Epithelial cell of prostate (primary cell): ENCODE data around the gene EVX2.
A peak's percentile ranks its signal among the peaks of the same experiment; 100 is the strongest.

Experiments used
- DNase-seq: peaks from one replicate; pipeline ENCODE4 v3.0.0-alpha.2; 2011; ENCODE audit warnings: low read depth, low spot score
- H3K27ac ChIP-seq: fragments of 450-650 bp; 2 replicates; pipeline ENCODE4 v1.5.1; 2017; ENCODE audit warnings: mild to moderate bottlenecking

Gene EVX2

GRCh38 chr2:176109946-176110345, 26.2 kb upstream of the EVX2 start:
- no peak for DNase-seq
- H3K27ac ChIP-seq = peak overlapping the region; percentile 98

GRCh38 chr2:176109192-176109901, 25.6 kb upstream of the EVX2 start:
- no peak for DNase-seq
- H3K27ac ChIP-seq = peak overlapping the region; percentile 98

- peak overlapping the region; percentile 98 for H3K27ac ChIP-seq
- no peak for DNase-seq
Observed at GRCh38 chr2:176107731-176108181, 24.0 kb upstream of the EVX2 start.

- DNase-seq = peak; percentile 78
- H3K27ac ChIP-seq = peak within 1 kb of the TSS; percentile 98
Observed at GRCh38 chr2:176106581-176107539, 23.1 kb upstream of the EVX2 start, which contains the start of gene HOXD11. Gene HOXD11 (plus strand): TSS chr2:176107280. CDS start chr2:176107356, 76 bp downstream.

GRCh38 chr2:176105730-176106580, 22.2 kb upstream of the EVX2 start:
- DNase-seq = no peak
- H3K27ac ChIP-seq = peak overlapping the region; percentile 98

GRCh38 chr2:176105078-176105729, 21.4 kb upstream of the EVX2 start:
- no peak for DNase-seq
- peak overlapping the region; percentile 98 for H3K27ac ChIP-seq

GRCh38 chr2:176104316-176105077, 20.7 kb upstream of the EVX2 start:
- H3K27ac ChIP-seq = peak overlapping the region; percentile 98
- DNase-seq = no peak

- DNase-seq = no peak
- peak overlapping the region; percentile 98 for H3K27ac ChIP-seq
Observed at GRCh38 chr2:176103742-176104315, 20.1 kb upstream of the EVX2 start.

- DNase-seq = no peak
- H3K27ac ChIP-seq = peak overlapping the region; percentile 98
Observed at GRCh38 chr2:176103194-176103593, 19.4 kb upstream of the EVX2 start.

GRCh38 chr2:176102309-176102866, 18.6 kb upstream of the EVX2 start:
- no peak for DNase-seq
- no peak overlapping the region for H3K27ac ChIP-seq

- no peak for DNase-seq
- H3K27ac ChIP-seq = no peak overlapping the region
Observed at GRCh38 chr2:176101842-176102241, 18.1 kb upstream of the EVX2 start.

- DNase-seq = no peak
- H3K27ac ChIP-seq = no peak overlapping the region
Observed at GRCh38 chr2:176101216-176101830, 17.6 kb upstream of the EVX2 start.

- no peak for DNase-seq
- no peak overlapping the region for H3K27ac ChIP-seq
Observed at GRCh38 chr2:176100547-176101140, 16.9 kb upstream of the EVX2 start.

GRCh38 chr2:176099728-176100546, 16.2 kb upstream of the EVX2 start, which contains the start of gene HOXD12:
Gene HOXD12 (plus strand): TSS chr2:176099795. CDS start chr2:176099802, 7 bp downstream.
- H3K27ac ChIP-seq = no peak within 1 kb of the TSS
- no peak for DNase-seq

- no peak for DNase-seq
- no peak overlapping the region for H3K27ac ChIP-seq
Observed at GRCh38 chr2:176099159-176099727, 15.5 kb upstream of the EVX2 start.
